ENCODE measurements around the gene LZTS2. TPM values are rescaled to one million over a fixed set of nuclear protein-coding genes. Genes with fewer than 3 reads are reported as not detected.

LZTS2 gene
- total RNA-seq, 1 donor from 2014 or later: 52.2 TPM

DNA sequence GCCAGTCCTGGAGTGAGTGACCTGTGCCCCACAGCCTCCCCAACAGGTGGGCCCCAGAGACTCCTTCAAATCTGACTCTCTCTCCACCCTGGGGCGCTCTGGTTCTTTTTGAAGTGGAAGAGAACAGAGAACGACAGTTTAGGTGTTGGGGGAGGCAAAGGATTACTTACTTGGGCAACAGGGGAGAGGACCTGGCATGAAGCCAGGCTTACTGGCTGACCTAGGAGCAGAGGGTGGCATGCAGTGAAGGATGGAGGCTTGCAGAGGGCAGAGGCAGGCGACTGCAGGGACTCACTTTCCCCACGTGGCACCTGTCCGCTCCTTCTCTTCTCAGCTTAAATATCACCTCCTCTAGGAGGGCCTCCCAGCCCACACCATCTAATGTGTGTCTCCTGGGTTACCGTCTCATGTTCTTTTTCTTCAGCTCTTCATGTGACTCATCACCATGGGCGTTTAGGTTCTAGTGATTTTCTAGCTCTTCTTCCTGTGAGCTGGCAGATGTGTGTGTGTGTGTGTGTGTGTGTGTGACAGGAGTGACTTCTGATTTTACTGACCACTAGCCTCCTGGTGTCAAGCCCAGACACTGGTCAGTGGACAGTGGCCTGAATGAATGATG lies 15.5 kb downstream of the LZTS2 start:
- DNase-seq (ENCODE audit: low spot score): no peak
- Mint-ChIP-seq H3K27ac (ENCODE audit: unreplicated experiment) (no peak overlapping the region), H3K27me3 (ENCODE audit: unreplicated experiment) (peaks cover 22% of the 10 kb centered on the region), H3K9me3 (ENCODE audit: unreplicated experiment) (no peaks in the 10 kb centered on the region), H3K4me3 (ENCODE audit: unreplicated experiment) (no peak overlapping the region), H3K4me1 (ENCODE audit: unreplicated experiment) (peaks cover 18% of the 10 kb centered on the region), H3K36me3 (ENCODE audit: low read depth, unreplicated experiment) (no peaks in the 10 kb centered on the region)
- TF ChIP-seq, protein P1, sequence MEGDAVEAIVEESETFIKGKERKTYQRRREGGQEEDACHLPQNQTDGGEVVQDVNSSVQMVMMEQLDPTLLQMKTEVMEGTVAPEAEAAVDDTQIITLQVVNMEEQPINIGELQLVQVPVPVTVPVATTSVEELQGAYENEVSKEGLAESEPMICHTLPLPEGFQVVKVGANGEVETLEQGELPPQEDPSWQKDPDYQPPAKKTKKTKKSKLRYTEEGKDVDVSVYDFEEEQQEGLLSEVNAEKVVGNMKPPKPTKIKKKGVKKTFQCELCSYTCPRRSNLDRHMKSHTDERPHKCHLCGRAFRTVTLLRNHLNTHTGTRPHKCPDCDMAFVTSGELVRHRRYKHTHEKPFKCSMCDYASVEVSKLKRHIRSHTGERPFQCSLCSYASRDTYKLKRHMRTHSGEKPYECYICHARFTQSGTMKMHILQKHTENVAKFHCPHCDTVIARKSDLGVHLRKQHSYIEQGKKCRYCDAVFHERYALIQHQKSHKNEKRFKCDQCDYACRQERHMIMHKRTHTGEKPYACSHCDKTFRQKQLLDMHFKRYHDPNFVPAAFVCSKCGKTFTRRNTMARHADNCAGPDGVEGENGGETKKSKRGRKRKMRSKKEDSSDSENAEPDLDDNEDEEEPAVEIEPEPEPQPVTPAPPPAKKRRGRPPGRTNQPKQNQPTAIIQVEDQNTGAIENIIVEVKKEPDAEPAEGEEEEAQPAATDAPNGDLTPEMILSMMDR (IDR thresholded peaks at IDR 0.05; ENCODE audit: unreplicated experiment): no peak

DNA sequence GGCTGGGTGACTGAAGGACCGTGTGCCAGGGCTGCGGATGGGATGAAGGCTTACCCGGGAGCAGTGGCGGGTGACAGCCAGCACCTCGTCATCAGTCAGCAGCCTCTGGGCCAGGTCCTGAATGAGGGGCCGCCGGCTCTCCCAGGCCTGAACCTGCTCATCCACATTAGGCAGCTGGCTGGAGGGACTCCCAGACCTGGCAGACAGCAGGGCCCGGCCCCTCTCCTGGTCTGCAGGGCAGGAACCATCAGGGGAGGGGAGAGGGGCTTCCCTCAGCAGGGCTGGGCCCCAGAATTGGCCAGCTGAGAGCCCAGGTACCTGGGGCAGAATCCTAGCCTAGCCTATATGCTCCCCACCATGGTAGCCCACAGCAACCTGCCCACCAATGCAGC lies 16.0 kb downstream of the LZTS2 start:
- Mint-ChIP-seq H3K27me3 (ENCODE audit: unreplicated experiment) (peaks cover 22% of the 10 kb centered on the region), H3K27ac (ENCODE audit: unreplicated experiment) (no peak overlapping the region), H3K4me1 (ENCODE audit: unreplicated experiment) (peaks cover 18% of the 10 kb centered on the region), H3K4me3 (ENCODE audit: unreplicated experiment) (no peak overlapping the region), H3K36me3 (ENCODE audit: low read depth, unreplicated experiment) (no peaks in the 10 kb centered on the region), H3K9me3 (ENCODE audit: unreplicated experiment) (no peaks in the 10 kb centered on the region)
- TF ChIP-seq, protein P1 (IDR thresholded peaks at IDR 0.05; ENCODE audit: unreplicated experiment): no peak
- no peak for DNase-seq (ENCODE audit: low spot score)

DNA sequence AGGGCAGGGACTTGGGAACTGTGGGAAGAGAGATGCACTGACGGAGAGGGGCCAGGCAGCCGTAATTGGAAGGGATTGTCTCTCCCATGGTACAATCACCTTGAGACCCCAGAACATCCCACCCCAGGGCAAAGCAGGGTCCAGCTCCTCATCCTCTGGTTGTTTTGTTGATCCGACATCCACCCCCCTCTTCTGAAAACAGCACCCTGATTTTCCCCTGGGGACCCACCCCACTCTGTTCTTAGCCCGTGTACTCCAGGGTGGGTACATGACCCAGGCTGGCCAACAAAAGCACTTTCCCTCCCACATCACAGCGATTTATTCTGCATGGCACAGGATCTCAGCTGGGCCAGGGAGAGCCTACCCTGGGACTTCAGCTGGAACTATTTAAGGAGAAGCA lies 17.2 kb downstream of the LZTS2 start:
- no peak for DNase-seq (ENCODE audit: low spot score)
- no peaks in the 10 kb centered on the region for H3K36me3 Mint-ChIP-seq (ENCODE audit: low read depth, unreplicated experiment)
- H3K27ac Mint-ChIP-seq (ENCODE audit: unreplicated experiment): no peak overlapping the region
- H3K4me1 Mint-ChIP-seq (ENCODE audit: unreplicated experiment): peaks cover 18% of the 10 kb centered on the region
- TF ChIP-seq, protein P1 (IDR thresholded peaks at IDR 0.05; ENCODE audit: unreplicated experiment): no peak
- H3K9me3 Mint-ChIP-seq (ENCODE audit: unreplicated experiment): no peaks in the 10 kb centered on the region
- H3K27me3 Mint-ChIP-seq (ENCODE audit: unreplicated experiment): peaks cover 23% of the 10 kb centered on the region
- H3K4me3 Mint-ChIP-seq (ENCODE audit: unreplicated experiment): no peak overlapping the region

DNA sequence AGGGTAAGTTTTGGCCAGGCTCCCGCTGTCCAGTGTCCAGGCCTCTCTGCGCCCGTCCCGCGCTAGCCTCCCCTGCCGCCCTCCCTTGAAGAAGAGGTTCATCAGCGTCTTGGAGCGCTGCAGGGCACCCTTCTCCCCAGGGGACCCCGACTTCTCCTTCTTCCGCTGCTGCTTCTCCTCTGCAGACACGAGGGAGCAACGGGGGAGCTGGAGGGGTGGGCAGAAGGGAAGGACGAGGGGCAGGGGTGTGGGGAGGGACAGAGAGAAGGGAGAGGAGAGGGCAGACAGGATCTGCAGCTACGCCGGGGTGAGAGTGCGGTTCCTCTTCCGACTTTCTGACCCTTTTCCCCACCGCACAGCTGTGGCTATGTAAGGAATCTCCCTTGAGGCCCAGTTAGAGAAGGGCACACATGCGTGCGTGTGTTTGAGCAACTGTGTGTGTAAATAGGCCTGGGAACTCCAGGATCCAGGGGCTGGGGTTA lies 18.6 kb downstream of the LZTS2 start:
- peak; percentile 25 for DNase-seq (ENCODE audit: low spot score)
- H3K27ac Mint-ChIP-seq (ENCODE audit: unreplicated experiment): no peak overlapping the region

More for the DNA sequence above, 18.6 kb downstream of the LZTS2 start:
- Mint-ChIP-seq H3K4me3 (ENCODE audit: unreplicated experiment) (peak overlapping the region; percentile 25), H3K36me3 (ENCODE audit: low read depth, unreplicated experiment) (no peaks in the 10 kb centered on the region), H3K27me3 (ENCODE audit: unreplicated experiment) (peaks cover 23% of the 10 kb centered on the region), H3K4me1 (ENCODE audit: unreplicated experiment) (peaks cover 14% of the 10 kb centered on the region), H3K9me3 (ENCODE audit: unreplicated experiment) (no peaks in the 10 kb centered on the region)
- TF ChIP-seq, protein P1 (IDR thresholded peaks at IDR 0.05; ENCODE audit: unreplicated experiment): no peak
